Measurements from ENCODE around the gene KISS1. TPM values are rescaled to one million over a fixed set of nuclear protein-coding genes. Genes with fewer than 3 reads are reported as not detected.
"Not testable (repeated sequence)": the region's sequence is repeated elsewhere in the genome, so short reads cannot be mapped to it uniquely, and the experiment has no call there.

KISS1 gene
- total RNA-seq = under 0.01 TPM

DNA sequence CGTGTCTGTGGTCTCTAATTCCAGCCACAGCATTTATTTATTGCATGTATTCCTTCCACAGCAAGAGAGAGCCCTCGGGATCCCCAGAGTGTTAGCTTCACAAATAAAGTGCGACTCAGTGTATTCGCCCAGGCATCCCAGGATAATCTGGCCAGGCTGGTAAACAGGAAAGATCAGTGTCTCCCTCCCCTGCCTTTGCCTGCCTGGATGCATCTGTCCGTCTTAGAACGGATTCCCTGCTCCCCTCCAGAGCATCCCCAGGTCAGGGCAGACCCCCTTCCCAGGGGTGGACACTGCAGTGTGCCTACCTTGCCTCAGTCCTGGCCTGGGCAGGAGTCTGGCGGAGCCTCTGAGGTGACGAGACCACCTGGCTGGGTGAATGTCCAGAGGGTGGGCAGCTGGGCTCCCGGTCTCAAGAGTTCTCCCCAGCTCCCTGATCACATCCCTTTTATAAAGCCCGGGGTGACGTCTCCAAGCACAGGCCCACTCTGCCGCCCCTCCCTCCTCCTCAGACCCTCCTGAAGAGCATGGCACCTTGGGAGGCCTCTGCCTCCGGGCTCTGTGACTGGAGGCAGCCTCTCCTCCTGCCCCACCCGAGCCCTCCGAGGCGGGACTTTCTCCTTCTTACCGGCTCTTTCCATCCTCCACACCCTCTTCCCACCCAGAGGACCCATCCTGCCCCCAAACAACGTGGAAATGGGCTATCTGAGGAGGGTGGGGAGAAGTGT lies at the start of gene KISS1:
KISS1 (minus strand) TSS at position 424 of the 728 bp plus-strand sequence. CDS start 3,615 bp downstream, outside the sequence.
- no peak for DNase-seq (ENCODE audit: low read depth in 2 of 3, low spot score in 2 of 3)

GRCh38 chr1:204242920-204243319 lies 46.6 kb upstream of the KISS1 start:
- DNase-seq (ENCODE audit: low read depth in 2 of 3, low spot score in 2 of 3) = no peak

GRCh38 chr1:204241914-204242313 lies 45.6 kb upstream of the KISS1 start:
- no peak for DNase-seq (ENCODE audit: low read depth in 2 of 3, low spot score in 2 of 3)

DNA sequence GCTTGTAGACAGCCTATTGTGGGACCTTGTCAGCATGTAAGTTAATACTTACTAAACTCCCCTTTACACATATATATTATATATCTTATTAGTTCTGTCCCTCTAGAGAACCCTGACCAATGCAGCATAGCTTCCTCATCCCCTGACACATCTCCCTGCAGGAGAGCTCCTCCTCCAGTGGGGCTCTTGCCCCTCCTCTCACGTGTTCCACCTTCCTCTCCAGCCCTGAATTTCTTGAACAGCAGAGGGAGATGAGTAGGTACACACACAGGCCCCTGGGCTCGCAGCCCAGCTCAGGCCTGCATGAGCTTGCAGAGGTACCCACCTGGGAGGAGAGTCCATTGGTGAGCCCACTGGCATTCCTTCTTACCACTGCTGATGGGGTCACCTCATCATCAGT lies 44.8 kb upstream of the KISS1 start:
- DNase-seq (ENCODE audit: low read depth in 2 of 3, low spot score in 2 of 3) = peak in 2 of 3 donors; percentile 31 to 50

DNA sequence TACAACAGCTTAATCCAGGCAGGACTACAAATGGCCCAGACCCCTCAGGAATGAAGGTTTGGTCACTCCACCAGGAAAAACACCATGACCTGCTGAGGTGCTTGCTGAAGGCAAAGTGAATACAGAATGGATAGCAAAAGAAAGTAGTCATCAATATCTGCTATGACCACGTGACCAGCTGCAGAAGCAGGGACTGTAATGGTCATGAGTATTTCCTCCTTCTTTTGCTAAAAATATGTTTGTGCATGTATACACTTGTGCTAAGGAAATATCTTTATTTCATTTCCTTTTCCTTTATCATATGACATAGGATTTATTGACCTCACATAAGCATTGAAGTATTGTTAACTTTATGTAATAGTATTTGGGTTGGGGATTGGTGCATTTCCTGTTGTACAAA lies 43.9 kb upstream of the KISS1 start:
- DNase-seq (ENCODE audit: low read depth in 2 of 3, low spot score in 2 of 3) = no peak

DNA sequence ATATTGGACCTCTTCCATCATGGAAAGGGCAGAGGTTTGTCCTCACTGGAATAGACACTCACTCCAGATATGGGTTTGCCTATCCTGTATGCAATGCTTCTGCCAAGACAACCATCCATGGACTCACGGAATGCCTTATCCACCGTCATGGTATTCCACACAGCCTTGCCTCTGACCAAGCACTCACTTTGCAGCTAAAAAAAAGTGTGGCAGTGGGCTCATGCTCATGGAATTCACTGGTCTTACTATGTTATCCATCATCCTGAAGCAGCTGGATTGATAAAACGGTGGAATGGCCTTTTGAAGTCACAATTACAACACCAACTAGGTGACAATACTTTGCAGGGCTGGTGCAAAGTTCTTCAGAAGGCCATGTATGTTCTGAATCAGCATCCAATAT lies 43.1 kb upstream of the KISS1 start:
- DNase-seq (ENCODE audit: low read depth in 2 of 3, low spot score in 2 of 3) = not testable (repeated sequence)

DNA sequence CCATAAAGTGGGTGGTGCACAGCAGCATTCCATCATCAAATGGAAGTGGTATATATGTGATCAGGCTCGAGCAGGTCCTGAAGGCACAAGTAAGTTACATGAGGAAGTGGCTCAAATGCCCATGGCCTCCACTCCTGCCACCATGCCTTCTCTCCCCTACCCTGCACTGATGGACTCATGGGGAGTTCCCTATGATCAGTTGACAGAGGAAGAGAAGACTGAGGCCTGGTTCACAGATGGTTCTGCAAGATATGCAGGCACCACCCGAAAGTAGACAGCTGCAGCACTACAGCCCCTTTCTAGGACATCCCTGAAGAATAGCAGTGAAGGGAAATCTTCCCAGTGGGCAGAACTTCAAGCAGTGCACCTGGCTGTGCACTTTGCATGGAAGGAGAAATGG lies 42.2 kb upstream of the KISS1 start:
- not testable (repeated sequence) for DNase-seq (ENCODE audit: low read depth in 2 of 3, low spot score in 2 of 3)

- not testable (repeated sequence) for DNase-seq (ENCODE audit: low read depth in 2 of 3, low spot score in 2 of 3)
Observed at GRCh38 chr1:204237515-204237914, 41.2 kb upstream of the KISS1 start.

GRCh38 chr1:204232526-204232925 lies 36.2 kb upstream of the KISS1 start:
- DNase-seq (ENCODE audit: low read depth in 2 of 3, low spot score in 2 of 3) = no peak

- DNase-seq (ENCODE audit: low read depth in 2 of 3, low spot score in 2 of 3) = no peak
Observed at GRCh38 chr1:204230211-204230610, 33.9 kb upstream of the KISS1 start.

GRCh38 chr1:204228896-204229295 lies 32.6 kb upstream of the KISS1 start:
- no peak for DNase-seq (ENCODE audit: low read depth in 2 of 3, low spot score in 2 of 3)

- no peak for DNase-seq (ENCODE audit: low read depth in 2 of 3, low spot score in 2 of 3)
Observed at GRCh38 chr1:204227996-204228785, 31.9 kb upstream of the KISS1 start.

GRCh38 chr1:204227351-204227750 lies 31.1 kb upstream of the KISS1 start:
- DNase-seq (ENCODE audit: low read depth in 2 of 3, low spot score in 2 of 3) = peak in 1 of 3 donors; percentile 22

DNA sequence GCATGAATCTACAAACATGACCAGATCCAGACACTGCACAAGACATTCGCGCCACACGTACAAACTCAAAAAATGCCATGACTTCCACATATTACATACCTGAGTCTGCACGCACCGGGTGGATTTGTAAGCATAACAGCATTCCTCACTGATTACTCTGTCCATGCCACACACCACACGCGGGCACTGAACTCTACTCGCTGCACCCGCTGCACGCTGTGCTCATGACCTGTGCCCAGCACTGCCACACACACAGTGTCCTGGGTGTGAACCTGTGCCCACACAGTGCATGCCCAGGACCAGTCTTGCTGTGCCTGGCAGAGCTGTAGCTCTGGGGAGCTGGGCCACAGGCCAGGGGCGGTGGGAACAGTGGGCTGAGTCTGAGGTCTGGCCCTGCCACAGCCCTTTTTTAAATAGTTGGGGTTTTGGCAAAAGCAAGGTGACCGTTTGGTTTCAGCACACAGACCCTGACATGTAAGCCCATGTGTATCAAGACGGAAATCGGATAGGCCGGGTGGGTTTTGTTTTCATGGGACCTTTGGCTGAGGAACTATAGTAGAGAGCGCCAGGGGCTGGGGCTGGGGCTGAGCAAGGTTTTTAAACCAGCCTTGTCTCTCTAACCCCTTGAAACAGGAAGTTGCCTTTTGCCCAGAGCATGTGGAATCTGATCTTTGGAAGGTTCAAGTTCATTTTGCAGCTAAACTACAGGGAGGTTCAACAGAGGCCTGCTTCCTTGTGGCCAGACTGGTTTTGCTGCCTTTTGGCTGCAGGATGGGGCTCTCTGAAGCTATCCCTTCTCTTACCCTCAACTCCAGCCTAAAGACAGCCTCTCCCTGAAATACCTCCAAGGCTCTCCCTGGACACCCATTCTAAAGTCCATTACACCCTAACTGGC lies 29.8 kb upstream of the KISS1 start:
- DNase-seq (ENCODE audit: low read depth in 2 of 3, low spot score in 2 of 3) = peak in 1 of 3 donors; percentile 6

DNA sequence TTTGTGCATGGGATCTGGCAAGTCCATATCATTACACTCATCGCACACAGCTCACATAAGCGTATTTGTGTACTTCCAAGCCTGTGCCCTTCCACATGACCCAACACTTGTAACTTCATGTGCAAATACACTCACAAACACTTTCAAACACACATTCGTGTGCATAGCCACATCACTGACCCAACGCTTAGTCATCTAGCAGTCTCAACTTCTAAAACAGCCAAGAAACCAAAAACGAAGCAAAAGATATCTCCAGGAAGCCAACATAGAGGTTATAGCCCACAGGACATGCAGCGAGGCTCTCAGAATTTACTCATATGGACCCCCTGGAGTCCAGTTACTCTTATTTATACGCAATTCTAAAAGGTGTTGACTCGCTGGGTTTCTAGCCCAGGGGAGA lies 28.4 kb upstream of the KISS1 start:
- DNase-seq (ENCODE audit: low read depth in 2 of 3, low spot score in 2 of 3) = no peak

DNA sequence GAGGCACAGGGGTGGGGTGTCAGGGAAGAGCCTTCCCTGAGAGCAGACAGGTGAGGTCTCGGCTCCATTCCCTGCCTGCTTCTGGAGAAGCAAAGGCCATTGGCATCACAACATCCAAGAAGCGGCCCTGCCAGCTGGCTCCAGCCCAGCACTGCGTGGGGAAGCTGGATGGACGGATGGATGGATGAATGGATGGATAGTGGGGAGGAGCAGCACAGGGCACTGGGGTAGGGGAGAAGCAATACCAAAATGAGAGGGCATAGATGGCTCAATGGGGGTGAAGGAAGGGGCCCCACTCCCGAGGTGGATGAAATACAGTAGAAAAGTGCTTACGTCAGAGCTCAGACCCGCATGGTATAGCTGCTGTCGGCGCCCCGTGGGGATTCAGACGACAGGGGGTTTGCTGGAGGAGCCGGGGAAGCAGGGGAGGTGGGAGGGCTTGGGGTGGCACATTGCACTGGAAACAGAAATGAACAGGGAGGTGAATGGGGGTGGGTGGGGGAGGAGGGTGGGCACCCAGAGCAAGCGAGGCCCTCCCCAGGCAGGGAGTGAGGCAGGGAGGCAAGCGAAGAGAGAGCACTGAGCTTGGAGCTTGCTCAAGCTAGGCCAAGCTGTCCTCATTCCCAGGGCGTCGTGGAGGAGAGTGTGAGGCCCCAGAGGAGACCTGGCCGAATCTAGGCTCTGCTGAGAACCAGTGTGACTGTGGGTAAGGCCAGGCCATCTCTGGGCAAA lies 27.0 kb upstream of the KISS1 start:
- no peak for DNase-seq (ENCODE audit: low read depth in 2 of 3, low spot score in 2 of 3)

- DNase-seq (ENCODE audit: low read depth in 2 of 3, low spot score in 2 of 3) = no peak
Observed at GRCh38 chr1:204222764-204223055, 26.4 kb upstream of the KISS1 start.

- no peak for DNase-seq (ENCODE audit: low read depth in 2 of 3, low spot score in 2 of 3)
Observed at GRCh38 chr1:204222006-204222763, 25.9 kb upstream of the KISS1 start.

DNA sequence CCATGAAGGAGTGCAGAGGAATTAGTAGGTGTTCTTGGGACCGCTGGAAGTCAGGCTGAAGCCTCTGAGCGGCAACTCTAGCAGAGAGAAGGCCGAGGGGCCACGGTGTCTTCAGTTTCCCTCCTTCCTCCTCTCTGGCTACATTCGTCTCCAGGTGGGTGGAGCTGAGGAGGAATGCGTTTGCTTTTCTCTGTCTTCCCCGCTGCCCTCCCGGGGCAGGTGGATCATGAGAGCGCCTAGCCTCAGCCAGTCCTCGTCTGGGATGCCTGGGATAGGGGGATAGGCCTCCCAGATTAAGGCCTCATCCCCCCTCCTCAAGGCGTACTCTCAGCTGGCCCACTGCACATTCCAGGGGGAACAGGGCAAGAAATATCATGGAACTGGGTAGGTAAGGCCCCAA lies 25.0 kb upstream of the KISS1 start:
- no peak for DNase-seq (ENCODE audit: low read depth in 2 of 3, low spot score in 2 of 3)
